Measurements from ENCODE around the gene MIGA2.
"Not testable (repeated sequence)": the region's sequence is repeated elsewhere in the genome, so short reads cannot be mapped to it uniquely, and the experiment has no call there.

Gene MIGA2, protein sequence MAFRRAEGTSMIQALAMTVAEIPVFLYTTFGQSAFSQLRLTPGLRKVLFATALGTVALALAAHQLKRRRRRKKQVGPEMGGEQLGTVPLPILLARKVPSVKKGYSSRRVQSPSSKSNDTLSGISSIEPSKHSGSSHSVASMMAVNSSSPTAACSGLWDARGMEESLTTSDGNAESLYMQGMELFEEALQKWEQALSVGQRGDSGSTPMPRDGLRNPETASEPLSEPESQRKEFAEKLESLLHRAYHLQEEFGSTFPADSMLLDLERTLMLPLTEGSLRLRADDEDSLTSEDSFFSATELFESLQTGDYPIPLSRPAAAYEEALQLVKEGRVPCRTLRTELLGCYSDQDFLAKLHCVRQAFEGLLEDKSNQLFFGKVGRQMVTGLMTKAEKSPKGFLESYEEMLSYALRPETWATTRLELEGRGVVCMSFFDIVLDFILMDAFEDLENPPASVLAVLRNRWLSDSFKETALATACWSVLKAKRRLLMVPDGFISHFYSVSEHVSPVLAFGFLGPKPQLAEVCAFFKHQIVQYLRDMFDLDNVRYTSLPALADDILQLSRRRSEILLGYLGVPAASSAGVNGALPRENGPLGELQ

GRCh38 chr9:129036241-129036922 lies at the start of gene MIGA2:
Gene MIGA2 (plus strand): TSS chr9:129036626. CDS start chr9:129040595, 3,969 bp downstream.
- DNase-seq (ENCODE audit: low read depth), result peak; percentile 92

- no peak for DNase-seq (ENCODE audit: low read depth)
Measured at GRCh38 chr9:128986671-128987070, 49.8 kb upstream of the MIGA2 start.

DNA sequence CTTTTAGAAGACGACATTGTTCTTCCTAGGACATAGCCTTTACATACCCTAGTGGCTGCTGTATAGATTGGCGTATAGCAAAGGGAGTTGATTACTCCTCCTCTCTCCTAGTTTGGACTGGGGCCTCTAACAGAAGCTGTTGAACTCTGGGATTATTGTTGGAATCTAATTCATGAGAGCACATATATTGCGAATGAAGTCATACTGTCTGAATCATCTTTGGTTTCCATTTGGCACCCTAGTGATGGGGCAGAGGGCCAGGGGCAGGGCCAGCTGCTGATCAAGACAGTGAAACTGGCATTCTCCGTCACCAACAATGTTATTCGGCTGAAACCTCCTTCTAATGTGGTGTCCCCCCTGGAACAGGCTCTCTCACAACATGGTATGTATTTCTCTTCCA lies 48.6 kb upstream of the MIGA2 start:
- DNase-seq (ENCODE audit: low read depth), result no peak

- DNase-seq (ENCODE audit: low read depth), result no peak
Measured at GRCh38 chr9:128992995-128993394, 43.4 kb upstream of the MIGA2 start.

- DNase-seq (ENCODE audit: low read depth), result no peak
Measured at GRCh38 chr9:128995791-128996190, 40.6 kb upstream of the MIGA2 start.

DNA sequence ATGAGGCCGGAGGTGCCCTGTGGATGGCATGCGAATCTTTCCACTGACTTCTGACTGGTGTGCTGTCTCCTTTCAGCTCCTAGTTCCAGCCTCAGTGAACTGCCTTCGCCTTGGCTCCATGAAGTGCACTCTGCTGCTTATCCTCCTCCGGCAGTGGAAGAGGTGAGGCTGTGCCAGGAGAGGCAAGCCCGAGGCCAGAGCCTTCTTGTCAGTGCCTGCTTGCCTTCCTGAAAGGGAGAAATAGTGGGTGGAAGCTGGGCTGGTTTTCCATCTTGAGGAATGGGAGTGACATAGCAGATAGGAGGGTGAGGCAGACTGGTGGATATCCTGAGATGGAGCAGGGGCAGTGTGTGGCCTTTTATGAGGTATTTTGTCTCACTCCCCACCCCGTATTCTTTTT lies 38.0 kb upstream of the MIGA2 start:
- DNase-seq (ENCODE audit: low read depth), result no peak

DNA sequence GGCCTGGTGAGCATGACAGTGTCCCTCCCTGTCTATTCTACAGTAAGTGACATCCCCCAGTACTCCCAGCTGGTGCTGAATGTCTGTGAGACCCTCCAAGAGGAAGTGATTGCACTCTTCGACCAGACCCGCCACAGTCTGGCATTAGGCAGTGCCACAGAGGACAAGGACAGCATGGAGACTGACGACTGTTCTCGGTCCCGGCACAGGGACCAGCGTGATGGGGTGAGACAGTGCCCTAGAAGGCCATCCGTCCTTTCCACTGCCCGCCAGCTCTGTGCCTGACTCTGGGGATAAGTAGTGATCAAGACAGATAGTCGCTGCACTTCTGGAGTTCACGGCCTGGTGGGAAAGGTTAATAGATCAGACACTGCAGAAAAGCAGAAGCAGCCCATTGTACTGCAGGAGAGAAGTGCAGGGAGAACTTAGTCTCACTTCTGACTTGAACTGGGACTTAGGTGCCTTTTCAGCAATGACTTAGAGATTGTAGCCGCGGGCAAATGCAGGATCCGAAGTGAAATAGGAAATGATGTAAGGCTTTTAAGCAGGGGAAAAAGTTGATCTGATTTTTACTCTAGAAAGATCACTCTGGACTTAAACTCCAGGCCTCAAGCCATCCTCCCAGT lies 36.7 kb upstream of the MIGA2 start:
- DNase-seq (ENCODE audit: low read depth), result no peak

DNA sequence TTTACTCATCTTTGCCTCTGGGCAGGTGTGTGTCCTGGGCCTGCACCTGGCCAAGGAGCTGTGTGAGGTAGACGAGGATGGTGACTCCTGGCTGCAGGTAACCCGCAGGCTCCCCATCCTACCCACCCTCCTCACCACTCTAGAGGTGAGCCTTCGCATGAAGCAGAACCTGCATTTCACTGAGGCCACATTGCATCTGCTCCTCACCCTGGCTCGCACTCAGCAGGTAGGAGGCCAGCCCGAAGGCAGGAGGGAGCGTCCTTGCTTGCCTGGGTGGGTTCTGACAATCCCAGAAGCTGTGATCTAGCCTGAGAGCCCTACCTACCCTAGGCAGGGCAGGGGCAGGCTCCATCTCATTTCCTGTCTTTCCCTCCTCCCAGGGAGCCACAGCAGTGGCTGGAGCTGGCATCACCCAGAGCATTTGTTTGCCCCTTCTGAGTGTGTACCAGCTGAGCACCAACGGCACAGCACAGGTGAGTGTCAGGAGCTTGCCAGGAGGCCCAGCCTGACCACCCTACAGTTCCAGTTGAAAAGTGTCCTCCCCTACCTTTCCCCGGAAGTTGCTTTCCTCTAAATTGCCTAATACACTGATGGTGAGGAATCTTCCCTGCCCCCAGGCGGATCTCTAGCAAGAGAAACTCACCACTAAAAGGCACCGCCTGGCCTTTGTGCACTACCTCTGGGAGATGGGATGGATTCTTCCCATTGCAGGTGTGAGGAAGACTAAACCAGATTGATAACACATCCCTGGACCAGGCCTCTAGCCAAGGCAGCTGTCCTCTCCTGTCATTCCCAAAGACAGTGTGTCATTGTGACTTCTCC lies 34.7 kb upstream of the MIGA2 start:
- DNase-seq (ENCODE audit: low read depth), result no peak

DNA sequence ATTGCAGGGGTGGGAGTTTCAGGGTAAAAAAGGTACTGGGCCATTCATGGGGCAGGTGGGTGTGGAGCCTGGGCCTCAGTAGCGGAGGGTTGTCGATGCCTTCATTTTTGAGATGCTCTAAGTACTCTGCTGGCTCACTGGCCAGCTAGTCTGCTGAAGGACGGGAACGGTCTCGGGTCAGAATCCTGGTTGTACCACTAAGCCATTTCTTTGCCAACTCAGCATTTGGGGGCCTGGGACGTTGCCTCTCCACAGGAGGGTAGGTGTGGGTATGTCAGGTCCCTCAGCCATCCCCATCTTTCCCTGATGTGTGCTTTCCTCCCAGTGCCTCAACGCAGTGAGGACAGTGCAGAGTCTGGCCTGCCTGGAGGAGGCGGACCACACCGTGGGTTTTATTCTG lies 33.4 kb upstream of the MIGA2 start:
- no peak for DNase-seq (ENCODE audit: low read depth)

- not testable (repeated sequence) for DNase-seq (ENCODE audit: low read depth)
Measured at GRCh38 chr9:129004173-129004572, 32.3 kb upstream of the MIGA2 start.

DNA sequence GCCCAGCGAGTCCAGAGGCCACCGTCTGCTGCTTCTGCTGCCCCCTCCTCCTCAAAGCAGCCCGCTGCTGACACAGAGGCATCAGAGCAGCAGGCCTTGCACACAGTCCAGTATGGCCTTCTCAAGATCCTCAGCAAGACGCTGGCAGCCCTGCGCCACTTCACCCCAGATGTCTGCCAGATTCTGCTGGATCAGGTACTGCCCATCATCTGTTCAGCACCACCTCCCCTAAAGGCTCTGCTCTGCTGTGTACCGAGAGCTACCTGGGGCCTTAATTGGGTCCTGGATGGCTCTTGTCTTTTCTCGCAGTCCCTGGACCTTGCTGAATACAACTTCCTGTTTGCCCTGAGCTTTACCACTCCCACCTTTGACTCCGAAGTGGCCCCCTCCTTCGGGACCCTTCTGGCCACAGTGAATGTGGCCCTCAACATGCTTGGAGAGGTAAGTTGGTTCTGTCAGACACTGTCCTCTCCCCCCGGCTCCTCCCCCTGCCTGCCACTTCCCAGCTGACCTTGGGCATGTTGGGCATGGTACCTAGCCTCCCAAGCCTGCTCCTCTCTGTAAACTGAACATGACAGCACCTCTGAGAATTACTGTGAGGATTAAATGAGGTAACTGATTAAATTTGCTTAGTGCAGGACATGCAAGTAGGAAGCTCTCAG lies 31.0 kb upstream of the MIGA2 start:
- no peak for DNase-seq (ENCODE audit: low read depth)

- peak; percentile 39 for DNase-seq (ENCODE audit: low read depth)
Measured at GRCh38 chr9:129006328-129007034, 29.9 kb upstream of the MIGA2 start.

GRCh38 chr9:129007035-129007765 lies 29.2 kb upstream of the MIGA2 start:
- no peak for DNase-seq (ENCODE audit: low read depth)

DNA sequence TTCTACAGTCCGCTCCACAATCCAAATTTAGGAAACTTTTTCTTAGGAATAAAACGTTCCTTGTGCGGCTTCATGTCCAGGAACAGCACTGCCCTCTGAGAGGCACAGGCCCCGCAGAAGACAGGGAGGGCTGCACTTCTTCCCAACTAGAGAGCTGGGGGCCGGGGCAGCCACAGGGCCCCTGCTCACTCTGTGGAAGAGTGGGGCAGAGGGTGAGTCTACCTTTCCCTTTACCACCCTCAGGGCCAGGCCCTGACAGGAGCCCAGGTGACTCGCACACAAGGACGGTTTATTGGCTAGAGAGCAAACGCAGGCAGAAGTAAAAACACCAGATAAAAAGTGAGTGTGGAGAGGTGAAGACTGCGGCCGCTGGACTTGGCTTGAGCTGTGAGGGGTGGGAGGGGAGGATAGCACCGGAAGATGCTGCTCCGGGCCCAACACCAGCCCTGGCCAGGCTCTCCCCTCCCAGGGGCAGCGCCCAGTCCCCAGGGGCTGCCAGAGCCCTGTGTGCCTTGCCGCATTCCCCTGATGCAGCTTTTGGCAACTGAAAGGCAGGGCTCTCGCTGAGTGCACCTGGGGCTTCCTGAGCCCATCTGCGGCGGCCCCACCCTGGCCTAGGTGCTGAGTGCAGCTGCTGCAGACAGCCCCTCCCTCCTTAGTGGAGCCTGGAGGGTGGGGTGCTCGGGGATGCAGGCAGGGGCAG lies 28.5 kb upstream of the MIGA2 start:
- no peak for DNase-seq (ENCODE audit: low read depth)

DNA sequence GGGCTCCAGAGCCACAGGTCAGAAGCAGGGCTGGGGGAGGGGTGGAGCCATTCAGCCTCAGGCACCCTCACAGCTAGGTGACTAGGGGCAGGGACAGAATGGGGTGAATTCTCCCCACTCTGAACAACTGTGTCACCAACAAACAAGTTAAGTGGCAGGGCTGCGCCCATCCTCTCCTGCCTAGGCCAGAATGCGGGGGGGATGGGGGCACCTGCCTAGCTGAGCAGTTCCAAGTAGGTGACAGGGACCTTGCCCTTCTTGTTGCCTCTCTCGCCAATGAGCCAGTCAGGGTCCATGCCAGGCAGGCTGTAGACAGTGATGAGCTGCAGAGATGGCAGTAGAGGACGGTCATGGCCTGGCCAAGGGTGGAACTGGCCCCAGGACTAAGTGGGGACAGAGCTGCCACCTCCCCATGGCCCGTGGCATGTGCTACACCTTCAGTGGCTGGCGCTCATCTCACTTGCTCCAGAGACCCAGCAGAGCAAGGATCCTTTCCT lies 27.9 kb upstream of the MIGA2 start:
- no peak for DNase-seq (ENCODE audit: low read depth)

DNA sequence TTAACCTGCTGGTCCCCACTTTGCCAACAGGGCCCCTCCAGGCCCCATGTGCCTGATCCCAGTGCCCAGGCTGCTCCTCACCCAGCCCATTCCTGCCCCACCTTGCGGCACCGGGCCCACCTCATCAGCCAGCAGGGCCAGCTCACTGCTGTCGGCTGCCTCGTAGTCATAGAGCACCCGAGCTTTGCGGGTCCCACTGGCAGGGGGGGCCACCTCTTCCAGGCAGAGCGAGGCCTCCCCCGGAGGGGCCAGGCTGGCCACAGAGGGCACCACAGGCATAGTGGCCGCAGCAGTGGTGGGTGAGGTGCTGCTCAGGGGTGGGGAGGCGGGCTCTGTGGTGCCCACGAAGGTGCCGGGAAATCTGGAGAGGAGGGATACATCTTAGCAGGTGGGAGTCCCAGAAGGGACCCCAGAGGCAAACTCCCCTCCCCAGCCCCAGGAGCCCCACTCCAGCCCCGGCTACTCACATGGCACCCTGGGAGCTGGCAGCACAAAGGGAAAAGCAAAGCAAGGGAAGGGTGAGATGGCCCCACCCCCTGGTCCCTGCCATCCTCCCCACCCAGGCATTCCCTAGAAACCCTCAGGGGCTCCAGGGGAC lies 27.3 kb upstream of the MIGA2 start:
- DNase-seq (ENCODE audit: low read depth), result no peak

DNA sequence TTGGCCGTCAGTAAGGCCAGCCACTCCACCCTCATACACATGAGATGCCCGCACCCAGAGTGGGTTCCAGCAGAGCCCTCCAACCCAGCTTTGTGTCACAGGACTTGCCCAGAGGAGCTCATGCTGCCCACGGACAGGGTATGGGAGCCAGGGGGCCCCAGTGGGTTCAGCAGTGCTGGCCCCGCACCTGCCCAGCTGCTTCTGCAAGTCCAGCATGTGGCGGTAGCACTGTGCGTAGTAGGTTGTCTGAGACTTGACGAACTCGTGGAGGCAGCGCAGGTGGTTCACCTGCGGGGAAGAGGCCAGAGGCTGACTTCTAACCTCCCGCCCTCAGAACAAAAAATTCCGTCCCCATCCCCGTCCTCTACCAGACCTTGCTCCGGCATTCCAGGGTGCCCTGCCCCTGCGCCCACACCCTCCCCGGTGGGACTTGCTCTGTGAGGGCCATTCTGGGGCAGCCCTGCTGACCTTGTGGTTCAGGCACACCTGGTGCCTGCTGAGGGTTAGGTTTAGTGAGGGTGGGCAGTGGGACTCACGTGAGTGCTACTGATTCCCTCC lies 26.8 kb upstream of the MIGA2 start:
- no peak for DNase-seq (ENCODE audit: low read depth)

GRCh38 chr9:129010267-129010975 lies 26.0 kb upstream of the MIGA2 start:
- no peak for DNase-seq (ENCODE audit: low read depth)

All from activated T-cell treated with anti-CD3 and anti-CD28 coated beads for 24 hours (primary cell).